ENCODE measurements around the gene ZNF322.

Gene ZNF322

DNA sequence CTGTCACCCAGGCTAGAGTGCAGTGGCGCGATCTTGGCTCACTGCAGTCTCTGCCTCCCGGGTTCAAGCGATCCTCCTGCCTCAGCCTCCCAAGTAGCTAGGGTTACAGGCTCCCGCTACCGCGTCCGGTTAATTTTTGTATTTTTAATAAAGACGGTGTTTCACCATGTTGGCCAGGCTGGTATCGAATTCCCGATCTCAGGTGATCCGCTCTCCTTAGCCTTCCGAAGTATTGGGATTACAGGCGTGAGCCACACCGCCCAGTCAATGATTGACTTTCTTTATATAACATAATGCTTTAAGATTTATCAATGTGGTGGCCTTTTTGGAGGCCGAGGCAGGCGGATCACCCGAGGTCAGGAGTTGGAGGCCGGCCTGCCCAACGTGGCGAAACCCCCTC, 70.6 kb downstream of the ZNF322 start:
- no peak for DNase-seq

Data from fibroblast of skin of scalp (primary cell).